HEK293 (cell line): ENCODE results near the gene RIMS1.

Source experiments
- CTCF ChIA-PET: fragments of 350-600 bp; formaldehyde crosslinking; extraction: SDS; loops from one replicate; lab custom pipeline; 2021; ENCODE audit warnings: antibody characterized with exemption; lab: Yijun Ruan, JAX
- POLR2A ChIA-PET: fragments of 300-600 bp; formaldehyde crosslinking; extraction: SDS; loops from one replicate; lab custom pipeline; 2020; ENCODE audit warnings: antibody characterized with exemption, inconsistent platforms; lab: Yijun Ruan, JAX
- H3K27ac ChIP-seq: fragments of 200-500 bp; sonication (Bioruptor generic); 2 replicates; pipeline ENCODE4 v1.5.1; 2014; ENCODE audit warnings: low read depth, low read length, control low read depth, inconsistent platforms; ENCODE audit errors: extremely low read depth
- H3K36me3 ChIP-seq, 2 experiments: fragments of 200-500 bp in 1 of 2; sonication (Bioruptor generic) in 1 of 2; 1 replicate in 1 of 2; 2 replicates in 1 of 2; pipeline ENCODE4 v1.5.1; 2014 to 2017; ENCODE audit warnings: inconsistent platforms in 2 of 2, low read length in 2 of 2; ENCODE audit not compliant: control insufficient read depth in 2 of 2, insufficient read depth in 1 of 2
- H3K4me1 ChIP-seq: fragments of 200-500 bp; sonication (Bioruptor generic); 2 replicates; pipeline ENCODE4 v1.5.1; 2014; ENCODE audit warnings: mild to moderate bottlenecking, low read length, inconsistent platforms; ENCODE audit not compliant: control insufficient read depth, insufficient read depth
- H3K4me3 ChIP-seq: 2 replicates; pipeline ENCODE4 v1.5.1; 2011; ENCODE audit warnings: low read depth, mild to moderate bottlenecking, control low read depth, low read length, moderate library complexity
- H3K9me3 ChIP-seq: fragments of 200-500 bp; sonication (Bioruptor generic); 2 replicates; pipeline ENCODE4 v1.5.1; 2014; ENCODE audit warnings: low read depth, low read length, inconsistent platforms; ENCODE audit not compliant: control insufficient read depth, insufficient read depth
- FEZF1 ChIP-seq: fragments of 450-650 bp; formaldehyde crosslinking; IDR thresholded peaks from 2 replicates; pipeline ENCODE4 v1.5.1; 2016; ENCODE audit warnings: missing biosample characterization, missing genetic modification characterization
- GLI4 ChIP-seq: fragments of 450-650 bp; formaldehyde crosslinking; IDR thresholded peaks from 2 replicates; pipeline ENCODE4 v1.5.1; 2016; ENCODE audit warnings: missing biosample characterization, missing genetic modification characterization
- MYNN ChIP-seq: fragments of 450-650 bp; formaldehyde crosslinking; IDR thresholded peaks from 2 replicates; pipeline ENCODE4 v1.5.1; 2016; ENCODE audit warnings: missing biosample characterization, missing genetic modification characterization, borderline replicate concordance
- PATZ1 ChIP-seq: fragments of 450-650 bp; formaldehyde crosslinking; IDR thresholded peaks from 2 replicates; pipeline ENCODE4 v1.5.1; 2016; ENCODE audit warnings: missing biosample characterization, missing genetic modification characterization
- TSHZ1 ChIP-seq: fragments of 450-650 bp; formaldehyde crosslinking; IDR thresholded peaks from 2 replicates; pipeline ENCODE4 v1.5.1; 2016; ENCODE audit warnings: missing biosample characterization, missing genetic modification characterization, borderline replicate concordance
- YY2 ChIP-seq: fragments of 450-650 bp; formaldehyde crosslinking; IDR thresholded peaks from 2 replicates; pipeline ENCODE4 v1.5.1; 2016; ENCODE audit warnings: missing biosample characterization, missing genetic modification characterization
- ZNF10 ChIP-seq: fragments of 450-650 bp; formaldehyde crosslinking; IDR thresholded peaks from 2 replicates; pipeline ENCODE4 v1.5.1; 2017; ENCODE audit warnings: missing biosample characterization, missing genetic modification characterization
- ZNF155 ChIP-seq: fragments of 450-650 bp; formaldehyde crosslinking; IDR thresholded peaks from 2 replicates; pipeline ENCODE4 v1.5.1; 2016; ENCODE audit warnings: missing biosample characterization, missing genetic modification characterization
- ZNF311 ChIP-seq: fragments of 450-650 bp; formaldehyde crosslinking; IDR thresholded peaks from 2 replicates; pipeline ENCODE4 v1.5.1; 2017; ENCODE audit warnings: missing biosample characterization, missing genetic modification characterization, borderline replicate concordance
- ZNF335 ChIP-seq: fragments of 450-650 bp; formaldehyde crosslinking; conservative IDR thresholded peaks from 2 replicates; pipeline ENCODE4 v1.5.1; 2016; ENCODE audit warnings: missing biosample characterization, missing genetic modification characterization
- ZNF518A ChIP-seq: fragments of 450-650 bp; formaldehyde crosslinking; conservative IDR thresholded peaks from 2 replicates; pipeline ENCODE4 v1.5.1; 2016; ENCODE audit warnings: low read depth, missing biosample characterization, missing genetic modification characterization
- ZNF621 ChIP-seq: fragments of 450-650 bp; formaldehyde crosslinking; IDR thresholded peaks from 2 replicates; pipeline ENCODE4 v1.5.1; 2017; ENCODE audit warnings: missing biosample characterization, missing genetic modification characterization
- ZNF692 ChIP-seq: fragments of 450-650 bp; formaldehyde crosslinking; IDR thresholded peaks from 2 replicates; pipeline ENCODE4 v1.5.1; 2016; ENCODE audit warnings: missing biosample characterization, missing genetic modification characterization
- ZNF837 ChIP-seq: fragments of 450-650 bp; formaldehyde crosslinking; IDR thresholded peaks from 2 replicates; pipeline ENCODE4 v1.5.1; 2016; ENCODE audit warnings: missing biosample characterization, missing genetic modification characterization
- TF ChIP-seq, protein P1 (sequence below): fragments of 450-650 bp; formaldehyde crosslinking; IDR thresholded peaks from 2 replicates; pipeline ENCODE4 v1.5.1; 2016; ENCODE audit warnings: missing biosample characterization, missing genetic modification characterization
- TF ChIP-seq, protein P2 (sequence below): fragments of 450-650 bp; formaldehyde crosslinking; IDR thresholded peaks from 2 replicates; pipeline ENCODE4; 2016; ENCODE audit warnings: missing biosample characterization, missing genetic modification characterization
- TF ChIP-seq, protein P3 (sequence below): fragments of 450-650 bp; formaldehyde crosslinking; IDR thresholded peaks from 2 replicates; pipeline ENCODE4 v1.5.1; 2016; ENCODE audit warnings: missing biosample characterization, missing genetic modification characterization
- TF ChIP-seq, protein P4 (sequence below): fragments of 450-650 bp; formaldehyde crosslinking; IDR thresholded peaks from 2 replicates; pipeline ENCODE4 v1.5.1; 2016; ENCODE audit warnings: missing biosample characterization, missing genetic modification characterization

The RIMS1 gene

GRCh38 chr6:72324591-72324990 is 438.2 kb downstream of the RIMS1 start:
- no peak overlapping the region for H3K27ac ChIP-seq
- no peaks in the 10 kb centered on the region for H3K4me1 ChIP-seq
- H3K4me3 ChIP-seq: no peak overlapping the region
- POLR2A ChIA-PET: no interaction called here
- no peaks in the 10 kb centered on the region for H3K9me3 ChIP-seq
- H3K36me3 ChIP-seq: no peaks in the 10 kb centered on the region
- CTCF ChIA-PET: no interaction called here
- TF ChIP-seq ZNF155 (tag by site-specific recombination) (no peak), ZNF311 (no peak), ZNF837 (tag by site-specific recombination) (no peak), ZNF10 (tag by site-specific recombination) (no peak), GLI4 (no peak), ZNF518A (tag by site-specific recombination) (no peak), ZNF692 (tag by site-specific recombination) (no peak), ZNF335 (tag by site-specific recombination) (no peak), PATZ1 (tag by site-specific recombination) (no peak), TSHZ1 (no peak), FEZF1 (no peak), MYNN (tag by site-specific recombination) (no peak), ZNF621 (tag by site-specific recombination) (no peak), YY2 (tag by site-specific recombination) (no peak)
- TF ChIP-seq, protein P1, sequence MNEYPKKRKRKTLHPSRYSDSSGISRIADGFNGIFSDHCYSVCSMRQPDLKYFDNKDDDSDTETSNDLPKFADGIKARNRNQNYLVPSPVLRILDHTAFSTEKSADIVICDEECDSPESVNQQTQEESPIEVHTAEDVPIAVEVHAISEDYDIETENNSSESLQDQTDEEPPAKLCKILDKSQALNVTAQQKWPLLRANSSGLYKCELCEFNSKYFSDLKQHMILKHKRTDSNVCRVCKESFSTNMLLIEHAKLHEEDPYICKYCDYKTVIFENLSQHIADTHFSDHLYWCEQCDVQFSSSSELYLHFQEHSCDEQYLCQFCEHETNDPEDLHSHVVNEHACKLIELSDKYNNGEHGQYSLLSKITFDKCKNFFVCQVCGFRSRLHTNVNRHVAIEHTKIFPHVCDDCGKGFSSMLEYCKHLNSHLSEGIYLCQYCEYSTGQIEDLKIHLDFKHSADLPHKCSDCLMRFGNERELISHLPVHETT (tag by site-specific recombination): no peak
- TF ChIP-seq, protein P2, sequence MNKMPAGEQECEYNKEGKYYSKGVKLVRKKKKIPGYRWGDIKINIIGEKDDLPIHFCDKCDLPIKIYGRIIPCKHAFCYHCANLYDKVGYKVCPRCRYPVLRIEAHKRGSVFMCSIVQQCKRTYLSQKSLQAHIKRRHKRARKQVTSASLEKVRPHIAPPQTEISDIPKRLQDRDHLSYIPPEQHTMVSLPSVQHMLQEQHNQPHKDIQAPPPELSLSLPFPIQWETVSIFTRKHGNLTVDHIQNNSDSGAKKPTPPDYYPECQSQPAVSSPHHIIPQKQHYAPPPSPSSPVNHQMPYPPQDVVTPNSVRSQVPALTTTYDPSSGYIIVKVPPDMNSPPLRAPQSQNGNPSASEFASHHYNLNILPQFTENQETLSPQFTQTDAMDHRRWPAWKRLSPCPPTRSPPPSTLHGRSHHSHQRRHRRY (tag by site-specific recombination): no peak
- TF ChIP-seq, protein P3, sequence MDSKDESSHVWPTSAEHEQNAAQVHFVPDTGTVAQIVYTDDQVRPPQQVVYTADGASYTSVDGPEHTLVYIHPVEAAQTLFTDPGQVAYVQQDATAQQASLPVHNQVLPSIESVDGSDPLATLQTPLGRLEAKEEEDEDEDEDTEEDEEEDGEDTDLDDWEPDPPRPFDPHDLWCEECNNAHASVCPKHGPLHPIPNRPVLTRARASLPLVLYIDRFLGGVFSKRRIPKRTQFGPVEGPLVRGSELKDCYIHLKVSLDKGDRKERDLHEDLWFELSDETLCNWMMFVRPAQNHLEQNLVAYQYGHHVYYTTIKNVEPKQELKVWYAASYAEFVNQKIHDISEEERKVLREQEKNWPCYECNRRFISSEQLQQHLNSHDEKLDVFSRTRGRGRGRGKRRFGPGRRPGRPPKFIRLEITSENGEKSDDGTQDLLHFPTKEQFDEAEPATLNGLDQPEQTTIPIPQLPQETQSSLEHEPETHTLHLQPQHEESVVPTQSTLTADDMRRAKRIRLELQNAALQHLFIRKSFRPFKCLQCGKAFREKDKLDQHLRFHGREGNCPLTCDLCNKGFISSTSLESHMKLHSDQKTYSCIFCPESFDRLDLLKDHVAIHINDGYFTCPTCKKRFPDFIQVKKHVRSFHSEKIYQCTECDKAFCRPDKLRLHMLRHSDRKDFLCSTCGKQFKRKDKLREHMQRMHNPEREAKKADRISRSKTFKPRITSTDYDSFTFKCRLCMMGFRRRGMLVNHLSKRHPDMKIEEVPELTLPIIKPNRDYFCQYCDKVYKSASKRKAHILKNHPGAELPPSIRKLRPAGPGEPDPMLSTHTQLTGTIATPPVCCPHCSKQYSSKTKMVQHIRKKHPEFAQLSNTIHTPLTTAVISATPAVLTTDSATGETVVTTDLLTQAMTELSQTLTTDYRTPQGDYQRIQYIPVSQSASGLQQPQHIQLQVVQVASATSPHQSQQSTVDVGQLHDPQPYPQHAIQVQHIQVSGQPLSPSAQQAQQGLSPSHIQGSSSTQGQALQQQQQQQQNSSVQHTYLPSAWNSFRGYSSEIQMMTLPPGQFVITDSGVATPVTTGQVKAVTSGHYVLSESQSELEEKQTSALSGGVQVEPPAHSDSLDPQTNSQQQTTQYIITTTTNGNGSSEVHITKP (tag by site-specific recombination): no peak
- TF ChIP-seq, protein P4, sequence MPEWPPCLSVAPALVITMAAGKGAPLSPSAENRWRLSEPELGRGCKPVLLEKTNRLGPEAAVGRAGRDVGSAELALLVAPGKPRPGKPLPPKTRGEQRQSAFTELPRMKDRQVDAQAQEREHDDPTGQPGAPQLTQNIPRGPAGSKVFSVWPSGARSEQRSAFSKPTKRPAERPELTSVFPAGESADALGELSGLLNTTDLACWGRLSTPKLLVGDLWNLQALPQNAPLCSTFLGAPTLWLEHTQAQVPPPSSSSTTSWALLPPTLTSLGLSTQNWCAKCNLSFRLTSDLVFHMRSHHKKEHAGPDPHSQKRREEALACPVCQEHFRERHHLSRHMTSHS (tag by site-specific recombination): no peak
